GM21367 (cell line): Measurements from ENCODE around the gene NR4A1.

Experiments used
- ATAC-seq: cut with Tn5 transposase; IDR thresholded peaks from one replicate; pipeline ENCODE4 v1.9.1; 2021; ENCODE audit not compliant: unreplicated experiment

Gene NR4A1

GRCh38 chr12:52050758-52051541, at the start of gene NR4A1:
Gene NR4A1 (plus strand): TSS chr12:52051442. CDS start chr12:52054329, 2,887 bp downstream.
- ATAC-seq, result peak; percentile 70

DNA sequence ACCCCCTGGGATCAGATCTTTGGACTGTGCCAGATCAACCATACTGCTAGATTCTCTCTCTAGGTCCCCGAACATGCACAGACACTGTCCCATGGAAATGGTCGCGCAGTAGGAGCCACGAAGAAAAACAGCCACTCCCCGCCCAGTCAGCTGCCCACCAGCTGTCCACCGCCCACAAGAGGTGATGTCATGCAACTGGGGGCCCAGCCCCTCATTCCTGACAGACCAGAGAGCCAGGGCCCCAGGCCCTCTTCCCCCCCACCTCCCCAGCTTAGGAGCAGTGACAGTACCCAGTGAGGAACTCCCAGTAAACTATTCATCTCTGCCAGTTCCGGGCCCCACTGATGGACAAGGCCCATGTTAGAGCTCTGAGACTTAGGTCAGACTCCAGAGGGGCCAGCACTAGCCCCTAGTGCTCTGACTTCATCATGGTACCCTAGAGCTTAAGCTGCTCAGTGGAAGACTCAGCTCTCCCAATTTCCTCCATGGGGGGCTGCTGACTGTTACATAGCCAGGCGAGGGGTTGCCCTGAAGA, 48.2 kb upstream of the NR4A1 start:
- no peak for ATAC-seq

- ATAC-seq, result no peak
These were observed 47.7 kb upstream of the NR4A1 start for GRCh38 chr12:52003591-52003990.

- ATAC-seq, result no peak
These were observed 47.1 kb upstream of the NR4A1 start for GRCh38 chr12:52004042-52004648.

DNA sequence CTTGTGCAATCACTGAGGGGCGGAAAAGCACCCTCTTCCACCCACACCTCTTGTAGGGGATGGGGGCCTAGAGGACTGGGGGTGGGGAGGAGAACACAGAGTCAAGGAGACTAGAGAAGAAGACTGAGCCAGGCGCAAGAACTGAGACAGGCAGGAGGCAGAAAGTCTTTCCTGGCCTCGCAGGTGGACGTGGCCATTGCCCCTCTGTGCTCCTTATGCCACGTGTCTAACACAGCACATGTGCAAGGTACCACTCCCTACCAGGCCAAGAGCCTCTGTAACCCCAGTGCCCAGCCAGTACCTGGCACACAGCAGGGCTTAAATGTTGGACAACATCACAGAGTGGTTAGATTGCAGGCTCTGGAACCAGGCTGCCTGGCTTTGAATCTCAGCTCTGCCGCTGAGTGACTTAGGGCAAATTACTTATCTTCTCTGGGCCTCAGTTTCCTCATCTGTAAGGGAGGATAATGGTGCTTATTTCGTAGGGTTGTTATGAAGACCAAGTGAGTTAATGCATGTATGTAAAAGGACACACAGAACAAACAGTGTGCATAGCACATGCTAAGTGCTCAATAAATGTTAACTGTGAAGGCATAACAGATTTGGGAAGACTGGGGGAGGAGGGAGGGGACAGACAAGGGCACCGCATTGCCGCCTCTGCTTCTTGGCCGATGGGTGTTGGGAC, 45.9 kb upstream of the NR4A1 start:
- no peak for ATAC-seq

DNA sequence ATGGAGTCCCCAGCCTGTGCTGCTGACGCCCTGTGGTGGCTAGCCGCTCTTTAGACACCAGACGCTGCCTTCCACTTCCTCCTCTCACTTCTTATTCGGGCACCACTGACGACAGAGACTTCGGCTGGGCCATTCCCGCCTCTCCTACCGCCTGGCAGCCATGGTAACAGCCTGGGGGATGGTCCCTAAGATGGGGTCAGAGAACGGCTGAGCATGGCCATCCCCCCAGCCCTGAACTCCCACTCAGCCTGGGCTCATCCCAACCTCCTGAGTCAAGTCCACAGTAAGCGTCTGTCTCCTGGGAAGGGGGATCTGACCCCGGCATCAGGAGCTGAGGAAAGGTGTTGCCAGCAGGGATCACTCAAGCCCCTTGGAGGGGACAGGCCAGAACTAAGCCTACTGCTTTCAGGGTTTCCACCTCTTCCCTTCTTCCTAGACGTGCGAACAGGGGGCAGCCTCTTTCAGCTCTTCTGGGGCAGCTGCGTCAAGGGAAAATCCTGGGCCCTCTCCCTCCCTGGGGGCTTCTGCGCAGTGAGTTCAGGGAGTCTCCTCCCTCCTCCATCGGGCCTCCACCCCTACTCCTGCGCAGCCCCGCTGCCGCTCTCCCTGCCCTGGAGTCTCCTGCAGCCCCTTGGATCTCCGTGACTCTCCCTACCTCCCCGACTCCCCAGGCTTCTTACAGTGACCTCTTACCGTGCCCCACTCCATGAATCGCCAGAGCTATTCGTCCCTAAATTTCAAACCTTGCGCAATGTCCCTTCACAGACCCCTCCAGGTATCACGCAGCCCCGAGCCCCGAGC, 45.1 kb upstream of the NR4A1 start:
- ATAC-seq, result peak; percentile 73

DNA sequence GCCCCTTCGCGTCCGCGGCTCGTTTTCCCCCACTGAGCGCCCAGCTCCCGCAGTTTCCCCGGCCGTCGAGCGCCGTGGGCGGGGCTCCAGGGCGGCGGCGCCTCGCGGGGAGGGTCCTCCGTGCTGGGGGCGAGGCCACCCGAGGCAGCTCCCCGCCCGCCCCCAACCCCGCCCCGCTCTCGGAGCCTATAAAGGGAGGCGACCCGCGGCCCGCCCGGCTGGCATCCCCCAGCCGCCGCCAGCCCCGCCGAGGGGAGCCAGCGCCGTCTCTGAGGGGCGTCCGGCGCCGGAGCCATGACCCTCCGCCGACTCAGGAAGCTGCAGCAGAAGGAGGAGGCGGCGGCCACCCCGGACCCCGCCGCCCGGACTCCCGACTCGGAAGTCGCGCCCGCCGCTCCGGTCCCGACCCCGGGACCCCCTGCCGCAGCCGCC, 44.5 kb upstream of the NR4A1 start, which contains the start of gene TAMALIN:
Gene TAMALIN, plus strand, starts transcription at position 221 of the 432 bp plus-strand sequence. Its CDS starts 74 bp downstream, at position 295.
- ATAC-seq, result no peak

GRCh38 chr12:52007158-52007921, 43.9 kb upstream of the NR4A1 start:
- no peak for ATAC-seq

- ATAC-seq, result no peak
These were observed 43.2 kb upstream of the NR4A1 start for GRCh38 chr12:52007982-52008510.

GRCh38 chr12:52009081-52009751, 42.0 kb upstream of the NR4A1 start:
- no peak for ATAC-seq

- no peak for ATAC-seq
These were observed 41.1 kb upstream of the NR4A1 start for GRCh38 chr12:52010152-52010622.

DNA sequence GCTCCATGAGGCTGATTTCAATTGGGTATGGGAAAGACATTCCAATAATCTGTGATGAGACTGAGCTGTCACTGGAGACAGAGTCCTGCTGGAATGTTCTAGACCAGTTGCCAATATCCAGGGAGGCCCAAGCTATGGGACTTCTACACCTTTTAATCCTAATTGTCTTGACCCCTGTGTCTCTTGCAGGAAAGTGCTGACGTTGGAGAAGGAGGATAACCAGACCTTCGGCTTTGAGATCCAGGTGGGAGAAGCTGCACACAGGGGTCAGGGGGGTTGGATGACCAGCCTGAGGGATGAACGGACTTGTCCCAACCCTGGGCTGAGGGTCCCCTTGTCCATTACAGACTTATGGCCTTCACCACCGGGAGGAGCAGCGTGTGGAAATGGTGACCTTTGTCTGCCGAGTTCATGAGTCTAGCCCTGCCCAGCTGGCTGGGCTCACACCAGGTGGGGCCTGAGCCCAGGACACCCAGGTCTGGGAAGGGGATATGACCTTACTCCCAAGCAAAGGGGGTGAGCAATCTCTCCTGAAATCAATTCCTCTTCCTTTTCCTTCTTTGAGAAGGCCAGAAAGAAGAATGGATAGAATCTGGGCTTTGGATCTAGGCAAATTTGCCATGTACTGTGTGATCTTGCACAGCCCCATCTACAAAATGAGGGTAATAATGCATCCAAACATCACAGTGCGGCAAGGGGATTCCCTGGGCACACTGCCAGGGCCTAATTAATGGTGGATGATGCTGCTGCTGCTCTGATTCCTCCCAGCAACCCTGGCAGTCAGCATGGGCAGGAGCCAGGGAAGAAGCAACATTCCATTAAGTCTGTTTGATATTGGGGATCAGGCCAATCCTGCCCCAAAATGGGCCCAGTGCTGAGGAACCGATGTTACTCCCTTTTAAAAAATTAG, 40.3 kb upstream of the NR4A1 start:
- no peak for ATAC-seq

- ATAC-seq, result no peak
These were observed 39.5 kb upstream of the NR4A1 start for GRCh38 chr12:52011602-52012214.

GRCh38 chr12:52013626-52014310, 37.5 kb upstream of the NR4A1 start:
- ATAC-seq, result no peak

- ATAC-seq, result no peak
These were observed 36.4 kb upstream of the NR4A1 start for GRCh38 chr12:52014567-52015530.

DNA sequence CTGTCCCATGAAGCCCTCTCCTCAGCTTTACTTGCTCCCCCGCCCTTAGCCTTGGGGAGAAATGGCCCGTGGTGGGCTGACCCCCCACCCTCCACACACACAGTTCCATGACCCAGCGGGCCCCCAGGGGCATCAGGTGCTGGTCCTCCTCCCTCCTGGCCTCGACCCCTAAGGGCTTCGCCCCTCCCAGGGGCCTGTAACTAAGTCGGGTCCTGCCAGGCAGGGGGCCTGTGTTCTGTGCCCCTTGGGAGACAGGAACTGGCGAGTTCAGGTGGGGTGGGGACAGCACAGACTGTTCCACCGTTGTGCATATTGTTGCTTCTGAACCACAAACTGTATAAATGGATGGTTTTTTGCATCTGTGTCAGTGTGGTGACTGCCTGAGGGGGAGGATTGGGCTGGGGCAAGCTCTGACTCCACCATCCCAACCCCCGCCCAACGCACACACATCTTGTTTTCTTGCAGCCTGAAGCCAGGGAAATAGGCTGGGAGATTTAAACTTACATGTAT, 35.7 kb upstream of the NR4A1 start:
- no peak for ATAC-seq
